ENCODE results near the gene KAT6B. TPM values are rescaled to one million over a fixed set of nuclear protein-coding genes. Genes with fewer than 3 reads are reported as not detected.
A peak's percentile ranks its signal among the peaks of the same experiment; 100 is the strongest.

Gene KAT6B
- total RNA-seq, 2 experiments from 2014 or later: 22.8 to 24.8 TPM

DNA sequence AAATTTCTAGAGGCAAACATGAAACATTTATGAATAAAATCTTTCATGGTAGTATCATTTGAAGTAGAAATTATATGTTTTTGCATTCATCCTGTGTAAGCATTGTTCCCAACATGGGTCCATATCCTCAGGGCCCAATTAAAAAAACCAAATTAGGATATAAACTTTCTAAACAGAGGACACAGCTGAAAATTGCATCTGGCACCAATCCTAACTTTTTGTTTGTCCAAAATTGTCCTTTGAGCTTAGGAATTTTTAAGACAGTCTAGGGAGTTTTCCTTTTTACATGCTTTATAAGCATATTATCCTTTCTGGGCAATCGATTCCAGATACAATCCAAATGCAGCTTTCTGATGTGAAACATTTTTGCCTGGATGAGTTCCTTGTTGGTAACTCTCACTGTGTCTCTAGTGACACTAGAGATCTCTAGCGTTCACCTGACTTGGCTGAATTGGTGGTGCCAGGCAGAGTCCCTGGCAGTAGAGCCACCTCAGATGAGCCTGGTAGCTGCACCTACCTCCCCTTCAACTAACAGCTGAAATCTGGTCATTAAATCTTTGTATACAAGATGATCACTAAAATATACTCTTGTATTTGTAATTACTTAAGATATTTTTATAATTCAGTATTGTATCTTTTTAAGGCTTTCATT lies 147.5 kb downstream of the KAT6B start:
- intact Hi-C loops (cut with micrococcal nuclease): loop anchor here (10.0 kb wide), 1 partner anchor 149 kb away; the partner anchor contains the start of gene KAT6B
- DNase-seq (no peak), ATAC-seq (no peak)
- H3K36me3 Mint-ChIP-seq (ENCODE audit: low read depth): peaks cover 30% of the 10 kb centered on the region
- TF ChIP-seq CTCF (IDR thresholded peaks at IDR 0.05): no peak
- CTCF ChIA-PET: interaction anchor here (0.8 to 1.9 kb wide), 3 partner anchors 26 to 61 kb away, joined by 3 to 4 read pairs (median 4); no protein-coding TSS in a partner anchor
- H3K4me1 Mint-ChIP-seq (ENCODE audit: low read depth): peaks cover 64% of the 10 kb centered on the region
- H3K4me3 Mint-ChIP-seq: no peak overlapping the region
- H3K9me3 Mint-ChIP-seq: no peaks in the 10 kb centered on the region
- no peak overlapping the region for H3K27ac Mint-ChIP-seq
- H3K27me3 Mint-ChIP-seq: no peaks in the 10 kb centered on the region
- POLR2A ChIA-PET: interaction anchor here (1.2 kb wide), 1 partner anchor 109 kb away, joined by 3 read pairs; no protein-coding TSS in a partner anchor

GRCh38 chr10:74975758-74976157 lies 149.4 kb downstream of the KAT6B start:
- H3K9me3 Mint-ChIP-seq: no peaks in the 10 kb centered on the region
- no peak for TF ChIP-seq CTCF (IDR thresholded peaks at IDR 0.05)
- no peak overlapping the region for H3K4me3 Mint-ChIP-seq
- H3K36me3 Mint-ChIP-seq (ENCODE audit: low read depth): peaks cover 33% of the 10 kb centered on the region
- peak overlapping the region; percentile 44 for H3K27ac Mint-ChIP-seq
- H3K4me1 Mint-ChIP-seq (ENCODE audit: low read depth): peaks cover 54% of the 10 kb centered on the region
- no peak for ATAC-seq
- POLR2A ChIA-PET: interaction anchor here (0.7 kb wide), 1 partner anchor 51 kb away, joined by 3 read pairs; no protein-coding TSS in a partner anchor
- no peaks in the 10 kb centered on the region for H3K27me3 Mint-ChIP-seq
- CTCF ChIA-PET: interaction anchor here (2.5 kb wide), 1 partner anchor 14 kb away, joined by 14 read pairs; no protein-coding TSS in a partner anchor
- DNase-seq: no peak
- intact Hi-C loops (cut with micrococcal nuclease): loop anchor here (10.0 kb wide), 1 partner anchor 151 kb away; the partner anchor contains the start of gene KAT6B

- POLR2A ChIA-PET: interaction anchor here (1.2 kb wide), 1 partner anchor 8 kb away, joined by 4 read pairs; no protein-coding TSS in a partner anchor
- no peaks in the 10 kb centered on the region for H3K27me3 Mint-ChIP-seq
- H3K36me3 Mint-ChIP-seq (ENCODE audit: low read depth): peaks cover 34% of the 10 kb centered on the region
- CTCF ChIA-PET: interaction anchor here (0.8 to 2.5 kb wide), 2 partner anchors 13 to 43 kb away, joined by 3 to 14 read pairs; no protein-coding TSS in a partner anchor
- peaks cover 50% of the 10 kb centered on the region for H3K4me1 Mint-ChIP-seq (ENCODE audit: low read depth)
- intact Hi-C loops (cut with micrococcal nuclease): loop anchor here (10.0 kb wide), 1 partner anchor 152 kb away; the partner anchor contains the start of gene KAT6B
- peak overlapping the region; percentile 47 for H3K27ac Mint-ChIP-seq
- ATAC-seq (no peak), DNase-seq (no peak)
- no peak overlapping the region for H3K4me3 Mint-ChIP-seq
- H3K9me3 Mint-ChIP-seq: no peaks in the 10 kb centered on the region
- TF ChIP-seq CTCF (IDR thresholded peaks at IDR 0.05): no peak
Observed at GRCh38 chr10:74976565-74976964, 150.2 kb downstream of the KAT6B start.

DNA sequence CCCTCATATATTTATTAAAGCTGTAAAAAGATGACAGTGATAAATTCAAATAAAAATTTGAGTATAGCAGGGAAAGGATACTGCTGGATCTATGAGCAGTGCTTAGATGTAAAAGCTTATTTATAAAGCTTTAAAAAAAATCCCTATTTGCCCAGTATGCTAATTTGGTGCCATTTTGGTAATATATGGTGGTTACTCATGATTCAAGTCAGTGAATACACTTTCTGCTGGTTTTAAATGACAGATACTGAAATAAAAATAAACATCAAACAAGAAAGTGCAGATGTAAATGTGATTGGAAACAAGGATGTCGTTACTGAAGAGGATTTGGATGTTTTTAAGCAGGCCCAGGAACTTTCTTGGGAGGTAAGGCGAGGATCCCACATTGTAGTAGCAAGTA lies 150.7 kb downstream of the KAT6B start:
- peak; percentile 52 for ATAC-seq
- Mint-ChIP-seq H3K4me1 (ENCODE audit: low read depth) (peaks cover 49% of the 10 kb centered on the region), H3K36me3 (ENCODE audit: low read depth) (peaks cover 35% of the 10 kb centered on the region), H3K27me3 (no peaks in the 10 kb centered on the region), H3K4me3 (peak overlapping the region; percentile 55), H3K9me3 (no peaks in the 10 kb centered on the region), H3K27ac (peak overlapping the region; percentile 79)
- no peak for DNase-seq
- ChIA-PET CTCF (interaction anchor here (0.8 to 2.5 kb wide), 3 partner anchors 10 to 43 kb away, joined by 3 to 14 read pairs (median 3); no protein-coding TSS in a partner anchor), POLR2A (interaction anchor here (0.6 to 1.4 kb wide), 4 partner anchors 9 to 150 kb away, joined by 3 to 6 read pairs (median 4); partner anchors contain the start of gene KAT6B)
- TF ChIP-seq CTCF (IDR thresholded peaks at IDR 0.05): no peak
- intact Hi-C loops (cut with micrococcal nuclease): loop anchor here (10.0 kb wide), 1 partner anchor 152 kb away; the partner anchor contains the start of gene KAT6B

Measured in activated CD8-positive, alpha-beta T cell treated with anti-CD3 and anti-CD28 coated beads for 36 hours (primary cell).